Heart left ventricle (tissue), 13 donors: ENCODE measurements around the gene CIB4.

Experiments
- CTCF ChIP-seq, 12 donors: fragments of 200-600 bp; sonication (generic) in 4 of 12; IDR thresholded peaks; one replicate each; pipeline versions ENCODE4 v1.5.0 to v1.8.0; 2018 to 2022; ENCODE audit warnings: antibody characterized with exemption in 12 of 12, mild to moderate bottlenecking in 5 of 12
- POLR2A ChIP-seq, 2 donors: fragments of 450-650 bp; IDR thresholded peaks; one replicate each; pipeline ENCODE4 v1.6.1; 2017; ENCODE audit warnings: antibody characterized with exemption in 2 of 2, mild to moderate bottlenecking in 2 of 2, moderate library complexity in 2 of 2
- donor health status: ischemic (EF 13 %, LVEDD 7.1; RV severe dilation, severe dysfunction).
- donor health status: DM: no; HTN: yes; CAD: no.
- donor health status: DM: no; HTN: no; CAD: no.
- donor health status: ischemic (EF 25% LVEDD 6.9; RV normal size, moderate dysfunction).
- donor health status: ischemic (EF 25% LVEDD 5.7; RV mildly dilated, moderate dysfunction).
- donor health status: ischemic (EF 35%, LVEDD 5.7; RV mildly dilated, moderate dysfunction).
- donor health status: nonischemic (EF 11% LVEDD 7.7; RV severe dilation, severe dysfunction).
- donor health status: DM: yes; HTN: yes; CAD: no.
- donor health status: PGD.
- donor health status: ischemic (EF 29% LVEDD 5.4; RV normal size, mild dysfunction).
- donor health status: nonischemic (EF 23%, LVEDD 6.1; RV moderate dilation, normal function).

GRCh38 chr2:26566081-26566375 is 75.1 kb downstream of the CIB4 start:
- no peak for TF ChIP-seq CTCF (IDR thresholded peaks at IDR 0.05)
- TF ChIP-seq POLR2A (IDR thresholded peaks at IDR 0.05), result no peak
